ENCODE measurements around the gene ZNF319.

ZNF319 gene

DNA sequence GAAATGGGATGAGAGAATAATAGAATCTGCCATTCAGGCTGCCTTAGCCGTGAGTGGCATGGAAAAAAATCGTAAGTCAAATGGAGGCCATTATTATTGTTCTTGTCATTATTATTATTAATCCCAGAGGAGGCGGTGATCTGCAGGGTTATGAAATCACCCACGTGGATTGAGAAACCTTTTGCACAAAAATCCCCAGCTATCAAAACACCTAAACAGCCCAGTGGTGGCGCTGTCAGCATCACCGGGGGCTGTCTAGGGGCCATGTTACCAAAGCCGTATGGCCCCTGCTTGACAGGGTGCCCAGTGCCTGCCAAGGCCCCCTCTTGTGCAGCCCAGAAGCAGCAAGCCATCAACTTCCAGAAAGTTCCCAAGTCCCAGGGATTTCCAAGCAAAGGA is 54.7 kb downstream of the ZNF319 start:
- peaks cover 13% of the 10 kb centered on the region for H3K27me3 ChIP-seq
- H3K27ac ChIP-seq = no peak overlapping the region
- H3K36me3 ChIP-seq = no peaks in the 10 kb centered on the region
- TF ChIP-seq, protein P1, sequence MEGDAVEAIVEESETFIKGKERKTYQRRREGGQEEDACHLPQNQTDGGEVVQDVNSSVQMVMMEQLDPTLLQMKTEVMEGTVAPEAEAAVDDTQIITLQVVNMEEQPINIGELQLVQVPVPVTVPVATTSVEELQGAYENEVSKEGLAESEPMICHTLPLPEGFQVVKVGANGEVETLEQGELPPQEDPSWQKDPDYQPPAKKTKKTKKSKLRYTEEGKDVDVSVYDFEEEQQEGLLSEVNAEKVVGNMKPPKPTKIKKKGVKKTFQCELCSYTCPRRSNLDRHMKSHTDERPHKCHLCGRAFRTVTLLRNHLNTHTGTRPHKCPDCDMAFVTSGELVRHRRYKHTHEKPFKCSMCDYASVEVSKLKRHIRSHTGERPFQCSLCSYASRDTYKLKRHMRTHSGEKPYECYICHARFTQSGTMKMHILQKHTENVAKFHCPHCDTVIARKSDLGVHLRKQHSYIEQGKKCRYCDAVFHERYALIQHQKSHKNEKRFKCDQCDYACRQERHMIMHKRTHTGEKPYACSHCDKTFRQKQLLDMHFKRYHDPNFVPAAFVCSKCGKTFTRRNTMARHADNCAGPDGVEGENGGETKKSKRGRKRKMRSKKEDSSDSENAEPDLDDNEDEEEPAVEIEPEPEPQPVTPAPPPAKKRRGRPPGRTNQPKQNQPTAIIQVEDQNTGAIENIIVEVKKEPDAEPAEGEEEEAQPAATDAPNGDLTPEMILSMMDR (IDR thresholded peaks at IDR 0.05) = no peak
- no peaks in the 10 kb centered on the region for H3K4me1 ChIP-seq (ENCODE audit: control insufficient read depth in 1 of 2, insufficient read depth in 1 of 2, low read depth in 1 of 2, low read length in 1 of 2)
- no peaks in the 10 kb centered on the region for H3K9me3 ChIP-seq
- H3K4me3 ChIP-seq (ENCODE audit: low read depth in 1 of 2, low read length in 1 of 2) = no peak overlapping the region

DNA sequence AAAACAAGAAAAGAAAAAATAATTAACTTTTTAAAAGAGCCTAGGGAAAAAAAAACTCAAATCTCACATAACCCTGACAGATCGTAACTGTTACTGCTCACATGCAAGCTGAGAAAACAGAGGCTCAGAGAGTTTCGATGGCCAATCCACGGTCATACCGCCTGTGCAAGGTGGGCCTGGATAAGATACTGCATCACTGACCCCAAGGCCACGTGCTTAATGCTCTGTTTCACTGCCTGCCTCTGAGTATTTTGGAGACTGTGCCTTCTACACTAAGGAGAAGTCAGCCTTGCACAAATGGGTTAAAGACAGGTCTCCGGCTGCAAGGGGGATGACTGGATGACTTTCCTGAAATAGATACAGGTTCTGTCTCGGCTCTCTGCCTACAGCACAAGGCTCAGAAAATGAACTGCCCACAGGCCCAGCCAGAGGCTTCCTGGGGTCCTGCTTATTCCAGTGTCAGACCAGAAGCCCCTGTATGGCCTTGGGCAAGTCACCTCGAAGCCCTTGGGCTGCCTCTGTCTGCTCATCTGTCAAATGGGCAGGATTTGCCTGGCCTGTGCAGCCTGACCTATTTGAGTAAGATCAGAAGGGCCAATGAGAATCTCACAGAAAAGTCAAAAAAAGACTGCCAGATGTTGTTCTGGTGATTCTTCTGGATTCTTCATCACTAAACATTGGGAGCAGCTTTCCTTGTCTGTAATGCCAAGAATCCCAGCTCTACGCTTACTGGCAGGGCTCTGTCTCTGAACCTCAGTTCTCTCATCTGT is 55.3 kb downstream of the ZNF319 start:
- H3K27me3 ChIP-seq = peaks cover 18% of the 10 kb centered on the region
- no peaks in the 10 kb centered on the region for H3K4me1 ChIP-seq (ENCODE audit: control insufficient read depth in 1 of 2, insufficient read depth in 1 of 2, low read depth in 1 of 2, low read length in 1 of 2)

More for the DNA sequence above, 55.3 kb downstream of the ZNF319 start:
- Histone ChIP-seq H3K9me3 (no peaks in the 10 kb centered on the region), H3K36me3 (no peaks in the 10 kb centered on the region), H3K4me3 (ENCODE audit: low read depth in 1 of 2, low read length in 1 of 2) (no peak overlapping the region), H3K27ac (no peak overlapping the region)
- TF ChIP-seq, protein P1 (IDR thresholded peaks at IDR 0.05) = no peak
